Gastroesophageal sphincter (tissue), 4 donors: ENCODE data around the gene MESD. TPM values are rescaled to one million over a fixed set of nuclear protein-coding genes. Genes with fewer than 3 reads are reported as not detected.

Experiments
- ATAC-seq: fragments of 150-250 bp; one replicate; pipeline ENCODE4 v1.9.1; 2016; ENCODE audit warnings: mild to moderate bottlenecking, moderate library complexity
- H3K27ac ChIP-seq, 4 donors: fragments of 200-600 bp; sonication (generic) in 3 of 4; 1 replicate in 3 of 4; 2 replicates in 1 of 4; pipeline ENCODE4 v1.5.1; 2016 to 2019
- H3K27me3 ChIP-seq: fragments of 200-600 bp; sonication (generic); one replicate; pipeline ENCODE4 v1.5.1; 2019
- H3K36me3 ChIP-seq, 2 donors: fragments of 200-600 bp; sonication (generic); one replicate each; pipeline ENCODE4 v1.5.1; 2019; ENCODE audit warnings: control low read depth in 1 of 2
- H3K4me1 ChIP-seq, 3 donors: fragments of 200-600 bp; sonication (generic); 1 replicate in 2 of 3; 2 replicates in 1 of 3; pipeline ENCODE4 v1.5.1; 2016 to 2019; ENCODE audit warnings: control low read depth in 2 of 3
- H3K4me3 ChIP-seq, 2 donors: fragments of 200-600 bp; sonication (generic); one replicate each; pipeline ENCODE4 v1.5.1; 2019; ENCODE audit warnings: mild to moderate bottlenecking in 1 of 2, moderate library complexity in 1 of 2
- H3K9me3 ChIP-seq, 3 donors: fragments of 200-600 bp; sonication (generic); one replicate each; pipeline ENCODE4 v1.5.1; 2017 to 2019; ENCODE audit warnings: control low read depth in 2 of 3
- EP300 ChIP-seq: sonication (generic); formaldehyde crosslinking; IDR thresholded peaks from one replicate; pipeline ENCODE4 v1.6.1; 2017; ENCODE audit warnings: antibody characterized with exemption, mild to moderate bottlenecking
- POLR2A ChIP-seq, 2 donors: fragments of 450-650 bp; IDR thresholded peaks; one replicate each; pipeline ENCODE4 v1.6.1; 2017; ENCODE audit warnings: antibody characterized with exemption in 2 of 2, mild to moderate bottlenecking in 2 of 2, moderate library complexity in 1 of 2
- POLR2AphosphoS5 ChIP-seq: sonication (generic); formaldehyde crosslinking; IDR thresholded peaks from one replicate; pipeline ENCODE4 v1.6.1; 2017; ENCODE audit warnings: antibody characterized with exemption
- whole genome bisulfite sequencing, 2 donors: methylation state at CpG; one replicate each; pipeline ENCODE4 v1.1.5; 2018; ENCODE audit warnings: low coverage in 1 of 2; 5-methylcytosine and 5-hydroxymethylcytosine counted together
- total RNA-seq, 4 donors: library from RNA; depleted of rRNA; stranded (reverse); fragments of >200 nt; gene quantifications; one replicate each; pipeline ENCODE4 v1.1.0, GENCODE V29; 2016
- TF ChIP-seq, protein P1 (sequence below), 4 experiments: fragments of 200-600 bp in 2 of 4; fragments of 450-650 bp in 2 of 4; sonication (generic) in 1 of 4; IDR thresholded peaks; one replicate each; pipeline ENCODE4 v1.5.1; 2017 to 2019; ENCODE audit warnings: antibody characterized with exemption in 4 of 4, mild to moderate bottlenecking in 2 of 4, moderate library complexity in 2 of 4

MESD gene
- total RNA-seq, 4 donors from 2014 or later: 16.2 to 26.9 (median 20.1) TPM

GRCh38 chr15:80916056-80916455 is 73.6 kb downstream of the MESD start:
- Histone ChIP-seq H3K9me3 (no peaks in the 10 kb centered on the region), H3K4me1 (no peaks in the 10 kb centered on the region), H3K27me3 (no peaks in the 10 kb centered on the region), H3K36me3 (no peaks in the 10 kb centered on the region), H3K27ac (no peak overlapping the region), H3K4me3 (no peak overlapping the region)
- WGBS, 2 donors: 57 to 71% methylated on average over 3 to 4 of the region's 7 CpGs
- TF ChIP-seq POLR2AphosphoS5: no peak
- no peak for TF ChIP-seq EP300
- TF ChIP-seq, protein P1, sequence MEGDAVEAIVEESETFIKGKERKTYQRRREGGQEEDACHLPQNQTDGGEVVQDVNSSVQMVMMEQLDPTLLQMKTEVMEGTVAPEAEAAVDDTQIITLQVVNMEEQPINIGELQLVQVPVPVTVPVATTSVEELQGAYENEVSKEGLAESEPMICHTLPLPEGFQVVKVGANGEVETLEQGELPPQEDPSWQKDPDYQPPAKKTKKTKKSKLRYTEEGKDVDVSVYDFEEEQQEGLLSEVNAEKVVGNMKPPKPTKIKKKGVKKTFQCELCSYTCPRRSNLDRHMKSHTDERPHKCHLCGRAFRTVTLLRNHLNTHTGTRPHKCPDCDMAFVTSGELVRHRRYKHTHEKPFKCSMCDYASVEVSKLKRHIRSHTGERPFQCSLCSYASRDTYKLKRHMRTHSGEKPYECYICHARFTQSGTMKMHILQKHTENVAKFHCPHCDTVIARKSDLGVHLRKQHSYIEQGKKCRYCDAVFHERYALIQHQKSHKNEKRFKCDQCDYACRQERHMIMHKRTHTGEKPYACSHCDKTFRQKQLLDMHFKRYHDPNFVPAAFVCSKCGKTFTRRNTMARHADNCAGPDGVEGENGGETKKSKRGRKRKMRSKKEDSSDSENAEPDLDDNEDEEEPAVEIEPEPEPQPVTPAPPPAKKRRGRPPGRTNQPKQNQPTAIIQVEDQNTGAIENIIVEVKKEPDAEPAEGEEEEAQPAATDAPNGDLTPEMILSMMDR (IDR thresholded peaks at IDR 0.05): no peak
- TF ChIP-seq POLR2A (IDR thresholded peaks at IDR 0.05): no peak
- no peak for ATAC-seq

DNA sequence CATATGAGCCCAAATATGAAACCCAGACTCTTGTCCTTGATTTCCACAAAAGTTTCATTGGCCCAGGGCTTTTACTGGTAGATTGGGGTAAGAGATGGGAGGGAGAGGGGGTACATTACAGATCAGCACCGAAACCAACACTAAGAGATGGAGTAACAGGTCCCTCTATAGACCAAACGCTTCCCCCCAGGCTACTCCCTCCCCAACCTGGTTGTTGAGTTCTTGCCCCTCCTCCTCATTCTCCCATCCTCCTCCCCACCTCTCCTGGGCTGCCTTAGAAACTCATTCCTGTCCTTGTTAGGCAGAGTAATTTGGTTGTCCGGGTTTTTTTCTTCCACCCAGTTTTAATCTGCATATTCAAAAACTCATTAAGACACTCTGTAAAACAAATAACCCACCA is 74.1 kb downstream of the MESD start:
- H3K4me3 ChIP-seq: no peak overlapping the region
- no peaks in the 10 kb centered on the region for H3K4me1 ChIP-seq
- no peak overlapping the region for H3K27ac ChIP-seq
- no peaks in the 10 kb centered on the region for H3K27me3 ChIP-seq
- WGBS, 2 donors: 71 to 76% methylated on average over 1 to 3 of the region's 3 CpGs
- peaks cover 0 to 4% of the 10 kb centered on the region in 2 donors for H3K36me3 ChIP-seq
- H3K9me3 ChIP-seq: no peaks in the 10 kb centered on the region
- ATAC-seq: no peak
- TF ChIP-seq EP300: no peak

DNA sequence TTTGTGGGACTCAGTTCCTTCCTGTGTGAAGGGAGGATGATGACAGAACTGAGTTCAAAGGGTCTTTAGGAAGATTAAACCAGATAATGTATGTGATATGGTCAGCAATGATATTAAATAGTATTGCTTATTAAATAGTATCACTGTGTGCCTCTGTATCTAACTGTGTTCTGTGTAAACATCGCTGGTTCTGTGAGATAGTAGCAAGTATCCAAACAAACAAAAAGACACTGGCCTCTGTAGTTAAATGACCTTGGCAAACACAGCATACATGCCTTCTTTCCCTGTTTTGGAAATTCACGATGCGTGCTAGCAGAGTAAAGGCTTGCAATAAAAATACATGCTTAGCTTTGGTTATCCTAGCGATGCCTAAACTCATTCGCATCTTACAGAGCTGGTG is 76.1 kb downstream of the MESD start:
- Histone ChIP-seq H3K36me3 (peaks cover 0 to 21% of the 10 kb centered on the region in 2 donors), H3K27ac (no peak overlapping the region), H3K9me3 (no peaks in the 10 kb centered on the region), H3K4me3 (no peak overlapping the region), H3K4me1 (no peaks in the 10 kb centered on the region), H3K27me3 (no peaks in the 10 kb centered on the region)
- 81 to 91% methylated on average over 5 of the region's 5 CpGs for WGBS, 2 donors
- no peak for ATAC-seq
- TF ChIP-seq POLR2AphosphoS5: no peak
- TF ChIP-seq EP300: no peak

GRCh38 chr15:80912673-80913072 is 76.9 kb downstream of the MESD start:
- Histone ChIP-seq H3K27ac (no peak overlapping the region), H3K4me3 (no peak overlapping the region), H3K4me1 (no peaks in the 10 kb centered on the region), H3K36me3 (peaks cover 0 to 30% of the 10 kb centered on the region in 2 donors), H3K27me3 (no peaks in the 10 kb centered on the region), H3K9me3 (no peaks in the 10 kb centered on the region)
- TF ChIP-seq POLR2A (IDR thresholded peaks at IDR 0.05) (no peak), EP300 (no peak), POLR2AphosphoS5 (no peak)
- TF ChIP-seq, protein P1 (IDR thresholded peaks at IDR 0.05): no peak
- no peak for ATAC-seq
- whole genome bisulfite sequencing, 2 donors: 84 to 91% methylated on average over 5 to 6 of the region's 6 CpGs

DNA sequence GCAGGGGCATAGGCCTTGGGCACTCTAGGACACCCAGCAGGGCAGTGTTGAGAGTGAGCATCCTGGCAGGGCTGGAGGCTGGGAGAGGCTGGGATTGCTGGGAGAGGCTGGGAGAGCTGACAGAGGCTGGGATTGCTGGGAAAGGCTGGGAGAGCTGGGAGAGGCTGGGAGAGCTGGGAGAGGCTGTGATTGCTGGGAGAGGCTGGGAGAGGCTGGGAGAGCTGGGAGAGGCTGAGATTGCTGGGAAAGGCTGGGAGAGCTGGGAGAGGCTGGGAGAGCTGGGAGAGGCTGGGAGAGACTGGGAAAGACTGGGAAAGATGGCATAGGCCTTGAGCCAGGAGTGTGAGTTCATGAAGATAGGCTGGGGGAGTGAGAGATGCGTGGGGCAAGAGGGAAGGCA is 77.8 kb downstream of the MESD start:
- H3K4me1 ChIP-seq: no peaks in the 10 kb centered on the region
- 100% methylated on average over 1 of the region's 1 CpG; no CpG with 5 or more reads in 1 of the 2 donors for WGBS, 2 donors
- TF ChIP-seq POLR2A (IDR thresholded peaks at IDR 0.05) (no peak), POLR2AphosphoS5 (no peak), EP300 (no peak)
- TF ChIP-seq, protein P1 (IDR thresholded peaks at IDR 0.05): no peak
- no peak overlapping the region for H3K27ac ChIP-seq
- H3K9me3 ChIP-seq: no peaks in the 10 kb centered on the region
- H3K27me3 ChIP-seq: no peaks in the 10 kb centered on the region
- H3K4me3 ChIP-seq: no peak overlapping the region
- H3K36me3 ChIP-seq: peaks cover 0 to 37% of the 10 kb centered on the region in 2 donors
- no peak for ATAC-seq

GRCh38 chr15:80906159-80906766 is 83.4 kb downstream of the MESD start:
- Histone ChIP-seq H3K36me3 (peaks cover 0 to 72% of the 10 kb centered on the region in 2 donors), H3K4me3 (no peak overlapping the region)
- WGBS, 2 donors: 80 to 100% methylated on average over 1 to 3 of the region's 11 CpGs

More at GRCh38 chr15:80906159-80906766, 83.4 kb downstream of the MESD start:
- no peaks in the 10 kb centered on the region for H3K9me3 ChIP-seq
- H3K27me3 ChIP-seq: no peaks in the 10 kb centered on the region
- no peak for ATAC-seq
- H3K4me1 ChIP-seq: no peaks in the 10 kb centered on the region
- TF ChIP-seq POLR2A (IDR thresholded peaks at IDR 0.05) (no peak), POLR2AphosphoS5 (no peak), EP300 (no peak)
- TF ChIP-seq, protein P1 (IDR thresholded peaks at IDR 0.05): no peak
- no peak overlapping the region for H3K27ac ChIP-seq
